Suppressor macrophage treated with lipopolysaccharide for 1 hour (primary cell): ENCODE results near the gene XRCC4.

ENCODE experiments used
- DNase-seq, 3 donors: peaks; one replicate each; pipeline ENCODE4 v3.0.0-alpha.2; 2020 to 2022

Gene XRCC4

DNA sequence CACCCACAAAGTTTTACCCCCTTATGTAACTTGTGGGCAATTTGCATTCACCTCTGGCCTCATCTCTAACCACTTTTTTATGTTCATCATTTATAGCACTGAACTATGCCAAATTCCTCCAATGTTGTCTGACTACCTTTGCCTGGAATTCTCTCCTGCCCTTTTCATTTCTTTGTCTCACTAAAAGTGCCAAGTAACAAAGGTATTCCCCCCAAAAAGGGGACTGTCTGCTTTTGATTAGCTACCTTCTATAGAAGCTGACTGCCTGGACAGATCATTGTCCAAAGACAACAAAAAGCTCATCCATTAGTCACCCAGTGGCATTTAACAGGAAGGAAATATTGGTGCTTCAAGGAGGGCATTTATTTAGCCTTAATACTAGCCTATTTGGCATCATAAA, 204.3 kb downstream of the XRCC4 start:
- DNase-seq = no peak

GRCh38 chr5:83283761-83284160, 206.4 kb downstream of the XRCC4 start:
- peak in 2 of 3 donors; percentile 28 to 55 for DNase-seq

DNA sequence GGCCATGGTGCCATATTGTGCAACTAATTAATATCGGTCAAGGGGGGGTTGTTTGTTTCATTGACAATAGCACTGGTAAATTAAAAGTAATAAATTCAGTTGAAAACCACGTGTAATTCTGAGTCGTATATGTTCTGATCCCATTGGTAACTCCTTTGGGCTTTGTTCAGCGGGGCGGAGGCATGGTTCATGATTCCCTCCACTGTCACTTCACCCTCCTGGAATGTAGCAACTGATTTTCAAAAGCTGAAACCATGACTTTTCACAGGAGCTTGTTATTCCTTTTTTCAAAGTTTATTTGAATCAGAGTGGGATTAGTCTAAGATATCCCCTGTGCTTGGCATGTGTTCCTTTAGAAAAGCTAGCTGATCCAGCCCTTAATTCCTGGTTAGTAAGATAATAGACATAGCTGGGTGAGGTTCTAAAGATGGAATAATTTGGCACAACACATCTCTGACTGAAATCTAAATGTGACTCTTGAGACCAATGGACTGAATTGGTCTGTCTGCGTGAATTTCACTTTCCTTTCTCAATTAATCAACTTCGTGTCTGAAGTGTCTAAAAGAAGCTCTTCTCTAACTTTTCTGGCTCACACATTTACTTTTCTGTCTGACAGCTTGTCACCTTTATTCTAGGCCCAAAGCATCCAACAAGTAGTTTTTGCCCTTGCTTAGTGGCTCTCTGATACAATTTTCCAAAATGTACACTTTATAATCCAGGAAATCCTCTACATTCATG, 208.5 kb downstream of the XRCC4 start:
- no peak for DNase-seq

- DNase-seq = no peak
These were observed 216.9 kb downstream of the XRCC4 start for GRCh38 chr5:83294246-83294645.

- no peak for DNase-seq
These were observed 222.0 kb downstream of the XRCC4 start for GRCh38 chr5:83299353-83299752.

GRCh38 chr5:83306572-83307241, 229.4 kb downstream of the XRCC4 start:
- DNase-seq = peak; percentile 88 to 97 (median 92)

GRCh38 chr5:83312663-83313062, 235.3 kb downstream of the XRCC4 start:
- DNase-seq = peak; percentile 70 to 93 (median 93)

GRCh38 chr5:83313436-83313835, 236.1 kb downstream of the XRCC4 start:
- DNase-seq = no peak

DNA sequence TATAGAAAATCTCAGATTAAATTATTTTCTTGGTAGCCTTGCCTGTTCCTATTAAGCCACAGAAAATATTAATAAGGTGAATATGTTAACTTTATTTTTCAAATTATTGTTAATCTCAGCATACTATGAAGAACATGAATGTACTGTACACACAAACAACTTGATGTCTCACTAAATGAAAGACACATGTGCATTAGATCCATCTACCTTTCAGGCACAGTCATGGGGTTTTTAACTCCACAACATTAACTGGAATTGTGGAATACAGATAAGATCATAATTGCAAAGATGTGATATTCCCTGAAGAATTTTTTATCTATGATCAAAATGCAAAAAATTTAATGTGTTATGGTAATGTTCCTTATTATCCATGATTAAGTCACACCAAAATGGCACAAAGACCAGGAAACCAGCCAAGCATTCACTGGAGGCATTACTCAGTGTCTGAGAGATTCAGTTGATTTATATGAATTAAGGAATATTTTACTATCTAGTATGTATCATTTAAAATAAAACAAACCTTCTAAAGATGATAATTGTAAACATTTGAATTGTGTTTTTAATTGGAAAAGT, 244.2 kb downstream of the XRCC4 start:
- no peak for DNase-seq

- no peak for DNase-seq
These were observed 245.1 kb downstream of the XRCC4 start for GRCh38 chr5:83322273-83322924.

GRCh38 chr5:83323557-83324180, 246.3 kb downstream of the XRCC4 start:
- DNase-seq = peak in 1 of 3 donors; percentile 34

DNA sequence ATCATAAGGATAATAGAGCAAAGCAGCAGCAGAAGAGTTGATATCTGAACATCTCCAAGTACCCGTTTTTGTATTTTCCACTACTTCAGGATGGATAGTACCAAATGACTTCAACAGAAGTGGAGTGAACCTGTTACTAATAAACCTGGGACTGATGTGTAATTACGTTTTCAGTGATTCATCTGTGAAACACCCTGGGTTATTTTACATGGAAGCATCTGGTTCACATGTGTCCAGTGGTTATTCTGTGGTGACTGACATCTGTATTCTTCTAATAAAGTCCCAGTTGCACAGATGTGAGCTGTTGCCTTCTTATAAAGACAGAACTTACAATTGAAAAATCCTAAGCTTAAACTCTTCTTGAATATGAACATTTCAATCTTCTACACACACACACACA, 254.5 kb downstream of the XRCC4 start:
- DNase-seq = no peak

DNA sequence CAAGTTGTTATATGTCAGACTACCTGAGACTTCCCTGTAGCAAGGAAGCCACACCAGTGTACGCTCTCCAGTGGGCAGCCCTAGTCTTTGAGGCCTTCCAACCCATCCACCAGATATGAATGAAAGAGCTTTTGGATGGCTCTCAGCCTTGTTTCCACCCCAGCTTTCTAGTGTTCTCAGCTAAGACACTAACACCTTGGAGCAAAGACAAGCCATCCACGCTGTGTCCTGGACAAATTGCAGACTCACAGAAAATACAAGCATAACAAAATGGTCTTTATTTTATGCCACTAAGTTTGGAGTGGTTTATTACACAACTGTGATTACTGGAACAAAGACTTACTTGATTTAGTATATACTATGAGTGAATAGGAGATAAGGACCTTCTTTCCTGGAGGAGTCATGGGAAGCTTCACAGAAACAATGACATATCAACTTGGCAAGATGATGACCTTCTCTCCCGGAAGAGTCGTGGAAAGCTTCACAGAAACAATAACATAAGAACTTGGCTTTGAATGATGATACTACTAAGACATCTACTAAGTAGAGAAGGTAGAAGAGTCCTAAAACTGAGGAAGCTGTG, 260.2 kb downstream of the XRCC4 start:
- no peak for DNase-seq

DNA sequence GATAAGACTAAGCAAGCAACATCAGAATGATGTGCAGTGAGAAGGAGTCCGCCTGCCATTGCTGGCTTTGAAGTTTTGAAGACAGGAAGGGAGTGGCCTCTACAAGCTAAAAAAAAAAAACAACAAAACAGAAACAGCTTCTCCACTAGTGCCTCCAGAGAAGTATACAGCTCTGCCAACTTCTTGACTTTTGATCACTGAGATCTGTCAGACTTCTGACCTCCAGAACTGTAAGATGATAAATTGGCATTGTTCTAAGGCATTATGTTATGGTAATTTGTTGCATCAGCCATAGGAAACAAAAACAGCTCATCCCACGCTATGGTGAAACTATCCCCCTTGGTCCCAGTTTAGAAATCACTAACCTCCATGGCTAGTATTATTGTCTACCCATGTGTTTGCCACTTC, 263.2 kb downstream of the XRCC4 start:
- peak; percentile 10 to 50 (median 37) for DNase-seq

GRCh38 chr5:83341815-83342334, 264.5 kb downstream of the XRCC4 start:
- DNase-seq = no peak

DNA sequence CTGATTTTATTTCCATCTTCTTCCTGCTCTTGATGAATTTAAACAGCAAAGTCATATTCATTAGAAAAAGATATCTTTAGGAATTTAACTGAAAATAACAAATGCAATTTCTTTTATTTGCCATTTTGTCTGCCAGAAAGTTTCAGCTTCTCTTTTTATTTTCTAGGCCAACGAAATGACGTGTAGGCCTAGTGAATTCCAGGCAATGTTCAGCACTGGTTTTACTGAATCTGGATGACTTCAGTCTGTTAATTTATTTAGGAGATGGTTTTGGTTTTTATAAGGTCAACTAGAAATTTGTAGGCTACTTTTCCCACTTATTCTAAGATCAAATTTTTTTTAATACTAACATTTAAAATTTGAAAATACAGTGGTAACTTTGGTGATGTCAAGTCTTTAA, 265.1 kb downstream of the XRCC4 start:
- no peak for DNase-seq

- no peak for DNase-seq
These were observed 266.0 kb downstream of the XRCC4 start for GRCh38 chr5:83343299-83343698.

DNA sequence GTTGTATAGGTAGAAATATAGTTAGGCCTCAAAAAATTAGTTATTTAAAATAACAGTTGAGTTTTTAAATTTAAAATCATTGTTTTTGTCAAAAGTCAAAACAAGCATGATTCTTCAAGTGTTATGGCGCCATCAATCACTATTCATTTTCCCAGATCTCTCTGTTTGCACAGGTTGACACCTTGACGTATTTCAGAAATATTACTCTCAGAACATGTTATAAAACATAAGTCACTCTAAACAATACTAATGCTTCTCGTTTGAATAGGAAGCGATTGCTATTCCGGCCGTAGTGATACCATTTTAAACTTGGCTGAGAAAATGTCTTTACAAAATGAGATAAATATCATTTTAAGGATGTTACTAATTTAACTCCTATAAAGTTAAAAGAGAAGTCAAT, 268.1 kb downstream of the XRCC4 start:
- no peak for DNase-seq

- DNase-seq = no peak
These were observed 271.0 kb downstream of the XRCC4 start for GRCh38 chr5:83348281-83348780.

DNA sequence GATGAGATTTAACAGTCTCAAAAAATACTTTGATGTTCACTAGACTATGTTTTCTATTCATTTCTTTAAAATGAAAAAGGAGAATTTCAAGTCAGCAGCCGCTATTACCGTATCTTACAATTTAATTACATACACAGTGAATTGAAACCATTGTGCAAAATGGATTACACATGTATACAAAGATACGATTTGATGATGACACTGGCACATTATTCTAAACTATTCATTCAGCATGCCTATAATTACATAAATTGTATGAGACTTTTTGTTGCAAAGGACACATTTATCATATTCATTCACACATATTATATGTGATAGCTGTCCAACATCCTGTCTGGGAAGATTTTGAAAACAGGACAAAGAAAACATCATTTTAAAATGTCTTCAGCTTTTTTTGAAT, 275.9 kb downstream of the XRCC4 start:
- DNase-seq = no peak

- no peak for DNase-seq
These were observed 276.4 kb downstream of the XRCC4 start for GRCh38 chr5:83353774-83354173.

DNA sequence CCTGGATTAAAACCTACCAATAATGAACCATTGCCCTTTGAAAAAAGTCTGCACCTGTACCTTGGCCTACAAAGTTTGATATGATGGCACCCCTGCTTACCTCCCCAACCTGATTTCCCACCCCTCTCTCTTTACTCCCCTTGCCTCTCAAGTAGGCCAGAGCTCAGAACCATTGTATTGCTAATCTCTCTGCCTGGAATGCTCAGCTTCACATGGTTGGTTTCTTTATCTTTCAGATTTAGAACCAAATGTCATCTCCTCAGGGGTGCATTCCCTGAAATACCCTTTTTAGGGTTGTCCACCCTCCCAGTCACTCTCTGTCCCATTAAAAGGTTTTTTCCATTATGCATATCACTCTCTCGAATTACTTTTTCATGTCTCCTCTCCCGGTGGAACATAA, 277.6 kb downstream of the XRCC4 start:
- no peak for DNase-seq
